HG02610 (cell line): ENCODE measurements around the gene SNAP25.

Experiments used
- ATAC-seq: cut with Tn5 transposase; IDR thresholded peaks from one replicate; pipeline ENCODE4 v1.9.1; 2021; ENCODE audit warnings: mild to moderate bottlenecking, moderate library complexity; ENCODE audit not compliant: unreplicated experiment

The SNAP25 gene

DNA sequence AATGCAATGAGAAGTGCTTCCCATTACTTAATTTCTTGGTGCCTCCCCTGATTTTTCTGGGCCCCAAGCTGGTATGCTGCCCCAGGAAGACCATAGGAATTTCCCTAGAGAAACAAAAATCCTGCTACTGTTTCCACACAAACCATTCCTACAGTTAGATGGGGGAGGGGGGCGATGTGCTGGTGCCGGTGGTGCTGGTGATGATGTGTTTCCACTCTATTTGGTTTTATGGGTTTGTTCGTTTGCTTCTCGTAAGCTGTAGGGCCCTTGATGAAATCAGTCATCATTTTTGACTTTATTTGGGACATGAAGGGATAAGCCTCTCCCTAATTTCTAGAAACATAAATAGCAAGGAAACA is 110.2 kb downstream of the SNAP25 start:
- ATAC-seq = no peak

DNA sequence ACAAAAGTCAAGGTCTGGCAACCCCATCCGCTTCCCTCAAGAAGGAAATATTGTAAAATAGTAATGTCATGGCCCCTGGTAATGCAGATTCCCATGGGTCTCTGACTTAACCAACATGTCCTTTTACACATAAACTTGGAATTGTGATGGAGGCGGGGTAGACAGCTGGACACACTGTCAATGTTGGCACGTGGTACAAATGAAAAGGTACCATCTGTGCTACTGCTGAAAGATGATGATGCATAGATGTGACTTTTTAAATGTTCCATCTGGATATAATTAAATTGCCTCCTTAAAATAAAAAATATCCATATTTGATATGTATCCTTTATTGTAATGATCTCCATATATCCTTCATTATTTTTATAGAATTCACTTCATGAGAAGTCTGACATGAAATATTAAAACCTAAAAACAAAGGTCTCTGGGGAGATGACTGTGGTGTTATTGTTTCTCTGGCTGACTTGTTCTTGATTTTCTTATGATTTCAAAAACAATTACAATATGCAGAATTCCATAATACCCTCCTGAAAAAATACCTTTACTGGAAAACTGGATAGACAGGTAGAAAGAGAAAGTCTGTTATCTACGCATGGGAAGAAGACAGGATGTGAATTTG is 110.9 kb downstream of the SNAP25 start:
- no peak for ATAC-seq

DNA sequence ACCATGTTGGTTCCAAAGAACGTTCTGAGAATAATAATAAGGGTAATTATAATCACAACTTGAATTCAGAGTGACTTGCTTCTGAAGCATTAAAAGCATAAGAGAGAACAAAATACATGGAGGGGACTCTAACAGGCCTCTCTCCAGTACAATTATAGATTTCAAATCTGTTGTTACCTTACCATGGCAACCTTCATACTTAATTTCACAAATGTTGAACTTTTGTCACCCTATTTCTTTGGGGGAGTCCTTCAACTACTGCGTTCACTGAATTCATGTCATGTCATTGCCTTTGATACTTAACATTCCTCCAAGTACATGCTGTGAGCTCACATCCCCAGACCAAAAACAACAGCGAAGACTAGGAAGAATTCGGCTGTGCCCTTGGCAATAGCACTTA is 111.4 kb downstream of the SNAP25 start:
- ATAC-seq = no peak

DNA sequence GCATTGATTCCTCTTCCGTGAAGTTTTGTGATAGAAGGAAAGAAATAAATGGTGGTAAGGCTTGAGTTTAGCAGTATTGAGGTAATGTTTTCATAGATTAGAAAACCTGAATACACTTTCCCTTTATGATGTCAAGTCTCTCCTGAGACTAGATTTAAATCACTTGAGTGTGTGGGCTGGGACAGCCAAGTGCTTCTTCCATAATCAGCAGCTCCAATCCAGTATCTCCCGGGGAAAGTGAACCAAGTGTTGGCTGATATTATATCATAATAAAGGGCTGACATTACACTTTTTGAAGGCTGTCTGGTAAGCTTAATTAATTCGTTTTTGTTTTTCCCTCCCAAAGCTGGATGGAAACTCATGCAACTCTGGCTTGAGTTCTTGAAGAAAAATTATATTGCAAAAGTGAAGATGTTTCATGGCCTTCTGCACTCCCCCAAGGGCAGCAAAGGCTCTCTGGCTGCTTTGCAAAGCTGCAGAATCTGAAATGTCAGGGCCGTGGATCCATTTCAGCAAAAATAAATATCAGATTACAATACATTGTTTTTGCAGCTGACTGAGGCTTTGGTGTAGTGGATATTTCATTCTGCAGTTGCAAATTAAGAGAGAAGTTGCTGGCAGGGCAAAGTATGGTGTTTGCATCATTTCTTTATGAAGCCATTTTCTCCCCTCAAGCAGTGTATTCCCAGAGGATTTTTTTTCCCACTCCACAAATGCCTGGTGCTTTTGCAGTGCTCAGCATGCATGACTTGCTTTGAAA is 114.2 kb downstream of the SNAP25 start:
- ATAC-seq = no peak

DNA sequence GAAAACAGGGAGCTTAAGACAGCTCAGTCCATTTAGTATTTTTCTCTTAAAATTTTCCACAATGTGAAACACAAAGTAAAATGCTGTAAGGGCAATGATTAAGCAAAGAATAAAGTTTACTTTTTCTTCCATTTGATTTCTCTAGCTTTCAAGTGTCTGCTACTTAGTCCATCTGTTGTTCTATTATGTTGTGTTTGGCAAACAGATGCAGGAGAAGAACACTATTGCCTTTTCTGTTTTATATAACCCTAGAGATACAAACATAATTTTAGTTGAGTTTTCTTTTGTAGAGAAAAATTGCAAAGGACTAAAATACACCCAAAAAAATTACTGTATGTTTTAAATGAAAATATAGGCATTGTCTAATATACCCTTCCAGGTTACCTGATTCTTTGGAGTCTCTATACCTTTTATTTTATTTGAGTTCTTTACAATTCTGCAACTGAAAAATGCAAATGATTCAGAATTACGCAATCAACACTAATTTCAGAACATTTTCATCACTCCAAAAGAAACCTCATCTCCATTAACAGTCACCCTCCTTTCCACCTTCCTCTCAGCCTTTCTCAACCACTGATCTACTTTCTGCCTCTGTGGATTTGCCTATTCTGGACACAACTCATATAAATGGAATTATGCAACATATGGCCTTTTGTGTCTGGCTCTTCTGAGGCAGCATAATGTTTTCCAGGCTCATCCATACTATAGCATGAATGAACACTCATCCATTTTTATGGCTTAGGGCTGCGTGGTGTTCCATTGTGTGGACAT is 118.5 kb downstream of the SNAP25 start:
- ATAC-seq = no peak

DNA sequence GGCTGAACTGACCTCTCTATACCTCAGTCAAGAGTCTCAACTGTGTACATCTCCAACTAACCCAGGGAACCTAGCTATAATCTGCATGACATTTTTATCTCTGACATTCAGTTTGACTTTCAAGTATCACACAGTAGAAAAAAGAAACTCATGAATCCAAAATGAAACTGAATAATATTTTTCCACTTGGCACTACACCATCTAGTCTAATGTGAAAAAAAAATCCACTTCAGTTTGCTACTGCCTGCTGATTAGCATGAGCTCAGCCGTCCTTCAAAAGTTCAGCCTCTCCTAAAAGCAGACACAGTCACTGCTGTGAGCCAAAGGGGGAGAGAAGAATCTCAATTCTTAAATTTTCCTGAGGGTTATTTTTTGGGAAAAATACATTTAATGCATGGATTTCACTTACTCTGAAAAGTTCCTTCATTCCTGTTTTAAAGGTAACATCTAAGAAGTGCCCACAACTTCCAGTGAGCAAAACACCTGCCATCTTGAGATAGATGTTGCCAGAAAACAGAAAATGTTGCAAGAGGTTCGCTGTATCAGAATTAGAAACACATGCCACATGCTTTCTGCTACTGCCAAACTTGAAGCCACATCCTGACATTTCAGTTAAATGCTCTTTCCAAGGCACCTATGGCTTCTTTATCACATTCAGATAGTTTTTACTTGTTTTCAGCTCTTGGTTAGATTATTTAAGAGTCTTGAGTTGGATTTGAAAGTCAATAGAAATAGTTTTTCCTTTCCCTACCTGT is 120.0 kb downstream of the SNAP25 start:
- no peak for ATAC-seq

DNA sequence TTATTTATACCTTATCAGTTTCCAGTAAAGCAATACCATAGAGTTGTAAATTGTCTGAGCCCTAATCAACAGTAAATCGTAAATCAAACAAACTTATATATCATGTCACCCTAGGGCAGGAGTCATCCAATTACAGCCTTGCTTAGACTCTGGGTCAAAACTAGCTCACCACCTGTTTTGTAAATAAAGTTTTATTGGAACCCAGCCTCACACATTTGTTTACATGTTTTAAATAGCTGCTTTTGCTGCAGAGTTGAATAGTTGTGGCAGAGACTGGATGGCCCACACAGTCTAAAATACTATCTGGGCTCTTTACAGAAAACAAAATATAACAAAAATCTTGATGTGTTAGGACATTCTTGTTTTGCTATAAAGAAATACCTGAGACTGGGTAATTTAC is 121.0 kb downstream of the SNAP25 start:
- no peak for ATAC-seq

DNA sequence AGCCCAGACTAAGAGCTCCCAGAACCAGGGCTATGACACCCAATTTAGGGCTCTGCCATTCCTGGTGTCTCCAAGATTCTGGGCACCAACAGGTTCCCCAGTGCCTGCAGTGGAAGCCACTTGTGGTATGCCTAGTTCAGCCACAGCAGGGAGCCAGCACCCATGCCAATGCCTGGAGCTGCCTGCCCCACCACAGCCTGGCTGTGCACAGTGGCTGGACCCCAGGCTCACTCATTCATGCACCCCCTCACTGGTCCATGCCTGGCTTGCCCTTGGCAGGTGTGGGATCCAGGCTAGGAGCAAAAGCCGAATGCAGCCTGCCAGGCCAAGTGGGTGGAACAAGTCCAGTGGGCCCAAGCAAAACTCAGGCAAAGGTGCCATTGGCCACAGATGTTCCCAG is 123.5 kb downstream of the SNAP25 start:
- no peak for ATAC-seq

DNA sequence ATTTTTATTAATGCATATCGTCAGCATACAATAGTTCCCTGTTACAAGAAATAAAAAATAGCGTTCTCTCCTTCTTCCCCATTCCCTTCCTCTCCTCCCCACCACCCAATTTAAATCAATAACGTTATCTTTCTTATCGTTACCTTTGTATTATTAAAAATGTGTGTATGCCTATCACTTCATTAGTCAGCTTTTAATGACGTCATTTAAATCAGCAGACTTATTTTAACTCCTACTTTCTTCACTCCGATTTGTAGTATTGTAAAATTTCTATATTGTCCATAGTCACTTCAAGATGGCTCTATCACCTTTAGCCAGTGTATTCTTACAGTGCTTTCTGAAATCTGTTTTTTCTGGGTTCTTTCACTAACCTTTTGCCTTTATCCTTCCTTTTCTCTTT is 126.3 kb downstream of the SNAP25 start:
- no peak for ATAC-seq

DNA sequence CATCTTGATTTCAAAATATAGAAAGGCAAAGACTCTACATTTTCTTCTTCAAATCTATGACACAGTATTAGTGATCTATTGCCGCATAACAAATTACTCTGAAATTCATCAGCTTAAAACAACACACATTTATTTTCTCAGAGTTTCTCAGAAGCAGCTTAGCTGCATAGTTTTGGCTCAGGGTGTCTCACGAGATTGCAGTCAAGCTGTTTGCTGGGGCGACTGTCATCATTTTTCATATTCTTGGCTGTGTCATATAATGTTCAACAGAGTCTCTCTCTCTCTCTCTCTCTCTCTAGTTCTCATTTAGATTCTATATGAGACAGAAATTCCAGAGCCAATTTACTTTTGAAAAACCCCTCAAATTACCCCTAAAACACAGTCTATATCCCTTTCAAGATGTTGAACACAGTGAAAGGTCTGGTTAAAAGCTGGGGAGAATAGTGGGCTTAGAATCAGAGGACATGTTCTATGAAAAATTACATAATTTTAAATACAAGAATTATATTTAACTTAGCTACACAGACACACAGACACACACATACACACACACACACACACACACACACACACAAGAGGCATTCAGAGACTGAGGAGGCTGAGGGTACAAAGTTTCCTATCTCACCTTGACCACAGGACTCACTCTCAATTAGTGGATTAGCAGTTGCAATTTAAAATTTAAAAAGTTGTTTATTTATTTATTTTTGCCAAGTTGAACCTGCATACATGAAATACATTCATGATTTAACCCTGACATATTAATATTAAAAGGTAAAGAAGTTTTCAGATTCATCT is 128.7 kb downstream of the SNAP25 start:
- no peak for ATAC-seq

DNA sequence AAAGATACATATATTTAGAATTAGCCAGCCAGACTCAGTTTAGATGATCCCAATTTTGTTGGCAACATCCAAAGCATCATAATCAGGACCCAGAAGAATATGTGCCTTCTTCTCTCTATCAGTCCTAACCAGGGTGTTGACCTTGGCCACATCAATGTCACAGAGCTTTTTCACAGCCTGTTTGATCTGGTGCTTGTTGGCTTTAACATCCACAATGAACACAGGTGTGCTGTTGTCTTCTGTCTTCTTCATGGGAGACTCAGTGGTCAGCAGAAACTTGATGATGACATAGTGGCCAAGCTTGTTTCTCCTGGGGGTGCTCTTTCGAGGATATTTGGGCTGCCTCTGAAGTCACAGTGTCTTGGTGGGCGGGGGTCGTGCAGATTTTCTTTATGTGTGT is 130.5 kb downstream of the SNAP25 start:
- no peak for ATAC-seq

DNA sequence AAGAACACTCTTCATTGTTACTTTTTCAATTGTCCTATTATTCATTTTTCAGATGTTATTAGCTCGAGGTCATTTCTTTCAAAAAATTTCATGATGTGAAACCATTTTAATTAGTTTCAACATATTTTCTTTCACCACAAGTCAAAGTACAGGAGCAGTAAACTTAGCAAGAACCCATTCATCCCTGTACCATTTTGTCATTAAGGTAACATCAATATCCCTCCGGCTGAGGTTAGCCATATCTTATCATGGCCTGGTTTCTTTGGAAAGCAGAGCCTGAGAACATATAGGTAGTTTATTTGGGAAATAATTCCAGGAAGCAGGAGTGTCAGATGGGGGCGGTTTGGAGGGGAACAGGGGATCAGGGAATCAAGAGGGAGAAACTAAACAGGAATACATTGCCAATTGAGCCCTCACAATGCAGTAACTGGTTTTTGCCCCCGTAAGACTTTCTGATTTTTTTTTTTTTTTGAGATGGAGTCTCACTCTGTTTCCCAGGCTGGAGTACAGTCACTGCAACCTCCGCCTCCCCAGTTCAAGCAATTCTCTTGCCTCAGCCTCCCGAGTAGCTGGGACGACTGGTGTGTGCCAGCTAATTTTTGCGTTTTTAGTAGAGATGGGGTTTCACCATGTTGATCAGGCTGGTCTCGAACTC is 131.7 kb downstream of the SNAP25 start:
- no peak for ATAC-seq

DNA sequence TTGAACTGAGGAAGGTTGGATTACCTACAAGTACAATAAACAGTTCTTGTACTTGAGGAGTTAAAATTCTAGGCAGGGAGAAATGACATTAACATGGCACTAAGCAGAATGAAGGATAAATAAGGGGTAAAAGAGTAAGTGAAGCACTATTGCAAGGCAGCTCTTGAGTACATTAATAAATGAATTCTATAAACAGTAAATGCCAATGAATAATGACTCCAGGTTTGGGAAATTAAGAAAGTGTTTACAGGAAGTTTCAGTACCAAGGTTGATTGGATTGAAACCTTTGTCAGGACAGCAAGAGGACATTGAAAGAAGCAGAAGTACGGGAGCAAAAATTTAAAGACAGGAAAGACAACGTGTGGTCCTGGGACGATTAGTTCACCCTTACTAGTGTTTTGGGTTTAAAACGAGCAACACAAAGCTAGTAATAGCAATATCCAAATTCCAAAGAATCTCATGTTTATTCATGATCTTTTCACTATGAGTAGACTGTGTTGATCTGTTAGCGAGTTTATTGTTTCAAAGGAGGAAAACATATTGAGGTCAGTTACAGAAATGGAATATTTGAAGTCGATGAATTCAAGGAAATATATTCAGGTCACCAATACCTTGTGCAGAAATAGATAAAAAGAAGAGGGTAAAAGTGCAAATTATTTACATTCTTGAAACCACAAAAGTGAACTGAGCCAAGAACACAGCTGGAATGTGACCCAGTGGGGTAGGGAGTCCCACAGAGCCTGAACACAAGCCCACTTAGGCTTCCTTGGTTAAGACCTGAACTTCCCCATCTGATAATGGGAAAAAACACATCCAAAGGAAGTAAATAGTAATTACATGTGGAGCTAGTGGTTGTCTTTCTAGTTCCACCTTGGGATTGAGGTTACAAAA is 134.5 kb downstream of the SNAP25 start:
- no peak for ATAC-seq

DNA sequence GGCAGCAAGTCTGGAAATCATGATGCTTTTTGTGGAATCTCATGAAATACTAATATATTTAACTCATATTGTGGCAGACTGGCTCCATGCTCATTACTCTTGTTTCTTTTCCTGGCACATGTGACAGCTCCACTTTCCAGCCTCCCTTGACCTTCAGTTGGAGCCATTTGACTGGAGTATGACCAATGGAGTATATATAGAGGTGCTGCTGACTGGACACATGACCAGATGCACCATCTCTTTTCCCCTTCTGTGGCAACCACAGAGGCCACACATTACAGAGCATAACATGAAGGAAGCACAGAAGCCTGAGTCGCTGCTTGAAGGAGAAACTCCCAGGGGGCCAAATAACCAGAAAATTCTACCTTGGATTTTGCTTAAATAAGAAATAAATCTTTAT is 138.0 kb downstream of the SNAP25 start:
- no peak for ATAC-seq
